Fibroblast of upper back skin (primary cell): Measurements from ENCODE around the gene ZMYND15.

Experiments
- DNase-seq: peaks from one replicate; pipeline ENCODE4 v3.0.0-alpha.2; 2013

The ZMYND15 gene

GRCh38 chr17:4788159-4788806 is 48.6 kb downstream of the ZMYND15 start:
- no peak for DNase-seq

- DNase-seq: no peak
These were observed 49.4 kb downstream of the ZMYND15 start, which contains the start of gene GLTPD2 for GRCh38 chr17:4788807-4789700. TSS of gene GLTPD2 (plus strand) at chr17:4788964. CDS start at chr17:4789012, 48 bp downstream.

GRCh38 chr17:4789701-4789950 is 50.0 kb downstream of the ZMYND15 start:
- no peak for DNase-seq

GRCh38 chr17:4789951-4790704 is 50.5 kb downstream of the ZMYND15 start:
- DNase-seq: peak; percentile 86

GRCh38 chr17:4790705-4791088 is 51.1 kb downstream of the ZMYND15 start:
- DNase-seq: no peak

- DNase-seq: no peak
These were observed 55.5 kb downstream of the ZMYND15 start for GRCh38 chr17:4795168-4795567.
